Kidney capillary endothelial cell (primary cell): ENCODE measurements around the gene RBSN.
"Not testable (repeated sequence)": the region's sequence is repeated elsewhere in the genome, so short reads cannot be mapped to it uniquely, and the experiment has no call there.

Source experiments
- DNase-seq: peaks from one replicate; pipeline ENCODE4 v3.0.0-alpha.2; 2018; ENCODE audit warnings: low spot score

RBSN gene

GRCh38 chr3:15098503-15099363 is at the start of gene RBSN:
Gene RBSN (minus strand): TSS chr3:15099148. CDS start chr3:15096120, 3,028 bp downstream.
- DNase-seq: peak; percentile 91

- DNase-seq: no peak
These were observed 49.7 kb upstream of the RBSN start for GRCh38 chr3:15148614-15149013.

- not testable (repeated sequence) for DNase-seq
These were observed 37.9 kb upstream of the RBSN start for GRCh38 chr3:15136885-15137284.

- not testable (repeated sequence) for DNase-seq
These were observed 36.0 kb upstream of the RBSN start for GRCh38 chr3:15134968-15135367.

- DNase-seq: not testable (repeated sequence)
These were observed 29.5 kb upstream of the RBSN start for GRCh38 chr3:15128403-15128802.

- not testable (repeated sequence) for DNase-seq
These were observed 28.0 kb upstream of the RBSN start for GRCh38 chr3:15126975-15127374.

GRCh38 chr3:15122398-15122797 is 23.4 kb upstream of the RBSN start:
- no peak for DNase-seq

- DNase-seq: no peak
These were observed 23.0 kb upstream of the RBSN start for GRCh38 chr3:15121936-15122335.

GRCh38 chr3:15120986-15121385 is 22.0 kb upstream of the RBSN start:
- no peak for DNase-seq

GRCh38 chr3:15117011-15117410 is 18.1 kb upstream of the RBSN start:
- no peak for DNase-seq

- DNase-seq: no peak
These were observed 17.2 kb upstream of the RBSN start for GRCh38 chr3:15116032-15116669.

GRCh38 chr3:15114466-15115358 is 15.8 kb upstream of the RBSN start:
- DNase-seq: no peak

GRCh38 chr3:15113884-15114283 is 14.9 kb upstream of the RBSN start:
- DNase-seq: no peak

- no peak for DNase-seq
These were observed 14.5 kb upstream of the RBSN start for GRCh38 chr3:15113471-15113870.

- no peak for DNase-seq
These were observed 13.1 kb upstream of the RBSN start for GRCh38 chr3:15112011-15112410.

- peak; percentile 30 for DNase-seq
These were observed 11.3 kb upstream of the RBSN start for GRCh38 chr3:15110206-15110605.

GRCh38 chr3:15108869-15109268 is 9.9 kb upstream of the RBSN start:
- DNase-seq: no peak

GRCh38 chr3:15108082-15108545 is 9.2 kb upstream of the RBSN start:
- DNase-seq: peak; percentile 61

- DNase-seq: peak; percentile 42
These were observed 8.4 kb upstream of the RBSN start for GRCh38 chr3:15107075-15107947.

GRCh38 chr3:15102836-15103235 is 3.9 kb upstream of the RBSN start:
- no peak for DNase-seq

GRCh38 chr3:15102256-15102655 is 3.3 kb upstream of the RBSN start:
- no peak for DNase-seq
